HG03575 (cell line): Measurements from ENCODE around the gene OBI1.

ENCODE experiments used
- ATAC-seq: cut with Tn5 transposase; IDR thresholded peaks from one replicate; pipeline ENCODE4 v1.9.1; 2021; ENCODE audit not compliant: unreplicated experiment, insufficient number of reproducible peaks, low FRiP score; ENCODE audit errors: extremely low read depth

Gene OBI1

GRCh38 chr13:78594456-78594975 lies 64.4 kb downstream of the OBI1 start:
- ATAC-seq = no peak

GRCh38 chr13:78593652-78594455 lies 65.1 kb downstream of the OBI1 start:
- ATAC-seq = no peak

GRCh38 chr13:78593129-78593528 lies 65.8 kb downstream of the OBI1 start:
- ATAC-seq = no peak

GRCh38 chr13:78592584-78592983 lies 66.4 kb downstream of the OBI1 start:
- ATAC-seq = no peak

- ATAC-seq = no peak
Observed at GRCh38 chr13:78589206-78589605, 69.7 kb downstream of the OBI1 start.

GRCh38 chr13:78587395-78587794 lies 71.6 kb downstream of the OBI1 start:
- ATAC-seq = no peak

GRCh38 chr13:78586706-78587105 lies 72.2 kb downstream of the OBI1 start:
- ATAC-seq = no peak

- no peak for ATAC-seq
Observed at GRCh38 chr13:78576261-78576660, 82.7 kb downstream of the OBI1 start.

GRCh38 chr13:78572459-78572858 lies 86.5 kb downstream of the OBI1 start:
- no peak for ATAC-seq

GRCh38 chr13:78569029-78569428 lies 89.9 kb downstream of the OBI1 start:
- ATAC-seq = no peak

GRCh38 chr13:78566631-78567030 lies 92.3 kb downstream of the OBI1 start:
- ATAC-seq = no peak
